Duodenal mucosa (tissue), 2 donors: Measurements from ENCODE around the gene TRIM13.

ENCODE experiments used
- H3K27ac ChIP-seq: one replicate; pipeline ENCODE4 v1.7.0; 2013; ENCODE audit warnings: low read depth, low read length
- H3K27me3 ChIP-seq, 2 donors: one replicate each; pipeline ENCODE4 v1.7.0; 2013; ENCODE audit warnings: low read length in 2 of 2, control low read depth in 1 of 2; ENCODE audit not compliant: insufficient read depth in 2 of 2, control insufficient read depth in 1 of 2
- H3K36me3 ChIP-seq, 2 donors: one replicate each; pipeline ENCODE4 v1.7.0; 2013; ENCODE audit warnings: low read length in 2 of 2, control low read depth in 1 of 2; ENCODE audit not compliant: insufficient read depth in 2 of 2, control insufficient read depth in 1 of 2
- H3K4me1 ChIP-seq, 2 donors: one replicate each; pipeline ENCODE4 v1.7.0; 2013; ENCODE audit warnings: low read length in 2 of 2, control low read depth in 1 of 2; ENCODE audit not compliant: insufficient read depth in 2 of 2, control insufficient read depth in 1 of 2
- H3K4me3 ChIP-seq, 2 donors: one replicate each; pipeline ENCODE4 v1.7.0; 2013; ENCODE audit warnings: low read length in 2 of 2, low read depth in 1 of 2
- H3K9ac ChIP-seq, 2 donors: one replicate each; pipeline ENCODE4 v1.7.0; 2013; ENCODE audit warnings: low read length in 2 of 2, low read depth in 1 of 2
- H3K9me3 ChIP-seq, 2 donors: one replicate each; pipeline ENCODE4 v1.7.0; 2013; ENCODE audit warnings: low read length in 2 of 2, control low read depth in 1 of 2; ENCODE audit not compliant: control insufficient read depth in 1 of 2

Gene TRIM13

DNA sequence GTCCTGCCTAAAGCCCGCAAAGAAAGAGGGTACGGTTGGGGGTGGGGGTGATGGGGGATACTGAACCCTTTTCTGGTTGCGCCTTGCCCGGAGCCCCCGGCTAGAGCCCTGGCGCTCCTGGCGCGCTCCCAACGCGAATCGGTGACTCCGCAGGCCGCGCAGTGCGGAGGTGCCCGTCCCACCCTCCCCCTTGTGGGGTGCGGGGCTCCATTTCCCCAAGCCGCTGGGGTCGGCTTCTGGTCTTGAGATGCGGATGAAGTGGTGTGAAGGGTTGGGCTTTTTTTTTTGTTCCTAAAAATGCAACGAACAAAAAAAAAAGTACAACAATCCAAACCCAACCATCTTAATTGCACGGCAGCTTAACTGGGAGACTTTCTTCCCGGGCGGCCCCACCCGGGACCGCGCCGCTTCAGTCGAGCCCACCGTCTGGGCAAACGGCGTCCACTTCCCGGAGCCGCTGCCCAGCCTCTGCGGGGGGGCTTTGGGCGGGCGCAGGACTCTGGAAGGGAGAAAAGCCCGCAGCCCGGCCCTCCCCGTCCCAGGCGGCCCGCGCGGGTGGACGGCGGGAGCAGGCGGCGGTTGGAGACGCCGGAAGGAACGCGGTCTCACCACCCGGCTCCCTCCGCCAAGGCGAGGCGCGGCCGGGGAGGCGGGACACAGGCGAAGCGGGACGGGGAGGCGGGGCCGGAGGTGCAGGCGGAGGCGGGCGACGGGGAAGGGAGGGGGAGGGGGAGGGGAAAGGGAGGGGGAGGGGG is 504 bp upstream of the TRIM13 start:
- no peaks in the 10 kb centered on the region for H3K27me3 ChIP-seq
- H3K9ac ChIP-seq: peak overlapping the region; percentile 66 to 80
- peak overlapping the region; percentile 68 to 79 for H3K4me3 ChIP-seq
- no peaks in the 10 kb centered on the region for H3K9me3 ChIP-seq
- peak overlapping the region; percentile 80 for H3K27ac ChIP-seq
- H3K36me3 ChIP-seq: peaks cover 0 to 5% of the 10 kb centered on the region in 2 donors
- H3K4me1 ChIP-seq: peaks cover 15 to 26% of the 10 kb centered on the region in 2 donors

DNA sequence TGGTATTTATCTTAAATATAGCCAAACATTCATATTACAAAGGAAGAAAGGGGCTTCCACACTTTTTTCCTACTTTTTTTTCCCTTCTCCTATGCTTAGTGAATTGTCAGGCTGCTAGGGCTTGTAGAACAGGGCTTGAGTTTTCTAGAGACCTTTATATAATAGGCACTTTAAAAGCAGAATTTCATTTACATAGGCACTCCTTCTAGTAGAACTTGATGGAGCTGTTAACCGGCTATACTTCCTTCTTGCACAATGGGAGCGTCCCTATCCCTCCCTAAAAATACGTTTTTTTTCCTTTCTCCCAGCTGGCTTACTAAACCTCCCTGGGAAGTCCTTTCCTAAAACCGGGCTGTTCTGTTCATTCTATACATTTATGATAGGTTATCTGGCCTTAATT is 1.1 kb downstream of the TRIM13 start:
- H3K27ac ChIP-seq: no peak overlapping the region
- peak overlapping the region; percentile 84 to 90 for H3K4me3 ChIP-seq
- peak overlapping the region; percentile 95 to 98 for H3K9ac ChIP-seq
- no peaks in the 10 kb centered on the region for H3K27me3 ChIP-seq
- peaks cover 0 to 5% of the 10 kb centered on the region in 2 donors for H3K36me3 ChIP-seq
- H3K4me1 ChIP-seq: peaks cover 15 to 26% of the 10 kb centered on the region in 2 donors
- no peaks in the 10 kb centered on the region for H3K9me3 ChIP-seq

DNA sequence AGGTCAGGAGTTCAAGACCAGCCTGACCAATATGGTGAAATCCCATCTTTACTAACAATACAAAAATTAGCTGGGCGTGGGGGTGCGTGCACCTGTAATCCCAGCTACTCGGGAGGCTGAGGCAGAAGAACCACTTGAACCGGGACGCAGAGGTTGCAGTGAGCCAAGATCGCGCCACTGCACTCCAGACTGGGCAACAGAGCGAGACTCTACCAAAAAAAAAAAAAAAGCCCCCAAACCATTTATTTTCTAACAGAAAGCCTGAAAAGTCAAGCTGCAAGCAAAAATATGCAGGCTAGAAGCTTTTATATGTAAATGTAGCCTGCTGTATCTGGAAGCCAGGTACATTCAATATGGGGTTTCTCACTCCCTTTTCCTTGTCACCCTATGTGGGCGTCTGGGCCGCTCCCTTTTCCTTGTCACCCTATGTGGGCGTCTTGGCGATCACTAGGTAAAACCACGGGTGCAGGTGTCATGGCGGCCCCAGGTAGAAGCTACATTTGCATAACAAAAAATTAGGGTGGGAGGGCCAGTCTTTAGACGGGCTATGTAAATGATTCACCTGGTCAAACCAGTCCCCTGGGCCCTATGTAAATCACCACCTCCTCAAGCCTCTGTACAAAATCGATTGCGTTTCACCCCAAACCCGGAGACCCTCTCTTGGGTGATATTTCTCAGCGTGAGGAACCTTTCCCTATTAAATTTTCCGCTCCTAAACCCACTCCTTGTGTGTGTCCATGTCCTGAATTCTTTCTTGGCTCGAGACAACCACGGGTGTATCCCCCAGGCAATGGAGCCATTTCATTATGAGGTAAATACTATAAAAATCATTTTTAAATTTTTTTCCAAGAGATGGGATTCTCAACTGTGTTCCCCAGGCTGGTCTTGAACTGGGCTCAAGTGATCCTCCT is 2.1 kb downstream of the TRIM13 start:
- no peaks in the 10 kb centered on the region for H3K27me3 ChIP-seq
- no peak overlapping the region for H3K27ac ChIP-seq
- H3K9ac ChIP-seq: peak overlapping the region in 1 of 2 donors; percentile 98
- H3K36me3 ChIP-seq: peaks cover 0 to 5% of the 10 kb centered on the region in 2 donors
- H3K4me1 ChIP-seq: peaks cover 15 to 26% of the 10 kb centered on the region in 2 donors
- no peak overlapping the region for H3K4me3 ChIP-seq
- H3K9me3 ChIP-seq: no peaks in the 10 kb centered on the region

DNA sequence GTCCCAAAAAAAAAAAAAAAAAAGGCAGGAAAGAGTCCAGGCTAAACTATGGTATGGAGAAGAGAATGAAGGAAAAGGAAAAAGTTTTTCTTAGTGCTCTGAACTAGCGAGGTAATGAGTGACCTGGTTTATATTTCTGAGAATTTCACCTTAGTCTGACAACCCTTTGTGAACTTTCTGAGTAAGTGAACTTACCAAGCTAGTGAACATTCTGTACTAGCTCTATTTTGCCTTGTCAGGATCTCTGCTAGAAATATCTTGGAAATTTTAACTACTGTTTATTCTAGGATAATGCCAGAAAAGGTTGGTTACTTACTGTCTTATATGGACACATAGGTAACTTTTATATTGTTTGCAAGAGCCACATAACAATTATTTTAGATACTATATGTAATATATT is 4.4 kb downstream of the TRIM13 start:
- Histone ChIP-seq H3K36me3 (peaks cover 5 to 6% of the 10 kb centered on the region in 2 donors), H3K9me3 (no peaks in the 10 kb centered on the region), H3K4me1 (peaks cover 15 to 28% of the 10 kb centered on the region in 2 donors), H3K4me3 (no peak overlapping the region), H3K27ac (no peak overlapping the region), H3K27me3 (no peaks in the 10 kb centered on the region), H3K9ac (no peak overlapping the region)

DNA sequence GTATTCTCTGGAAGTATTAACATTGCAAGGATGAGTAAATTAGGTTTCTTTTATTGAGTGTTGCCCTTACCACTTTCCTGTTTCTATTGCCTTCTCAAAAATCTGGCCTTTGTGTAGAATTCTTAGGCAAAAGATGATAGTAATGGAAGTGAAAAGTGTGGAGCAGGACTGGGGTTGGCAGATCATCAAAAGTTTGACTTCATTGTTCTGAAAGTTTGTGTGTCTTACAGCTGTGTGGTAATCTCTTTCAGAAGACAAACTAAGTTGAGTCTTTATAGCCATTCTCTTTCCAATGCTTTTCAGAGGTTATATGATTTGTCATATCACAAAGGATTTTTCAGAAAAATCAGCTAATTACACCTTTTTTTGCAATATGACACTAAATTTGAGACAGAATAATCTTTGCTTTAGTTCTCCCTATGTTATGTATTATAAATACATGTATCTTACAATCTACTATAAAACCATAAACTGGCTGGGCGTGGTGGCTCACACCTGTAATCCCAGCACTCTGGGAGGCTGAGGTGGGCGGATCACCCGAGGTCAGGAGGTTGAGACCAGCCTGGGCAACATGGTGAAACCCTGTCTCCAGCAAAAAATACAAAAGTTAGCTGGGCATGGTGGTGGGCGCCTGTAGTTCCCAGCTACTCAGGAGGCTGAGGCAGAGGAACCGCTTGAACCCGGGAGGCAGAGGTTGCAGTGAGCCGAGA is 9.7 kb downstream of the TRIM13 start:
- no peaks in the 10 kb centered on the region for H3K27me3 ChIP-seq
- H3K36me3 ChIP-seq: peaks cover 10 to 15% of the 10 kb centered on the region in 2 donors
- H3K27ac ChIP-seq: no peak overlapping the region
- no peak overlapping the region for H3K9ac ChIP-seq
- H3K9me3 ChIP-seq: no peaks in the 10 kb centered on the region
- H3K4me1 ChIP-seq: peaks cover 0 to 7% of the 10 kb centered on the region in 2 donors
- H3K4me3 ChIP-seq: no peak overlapping the region

DNA sequence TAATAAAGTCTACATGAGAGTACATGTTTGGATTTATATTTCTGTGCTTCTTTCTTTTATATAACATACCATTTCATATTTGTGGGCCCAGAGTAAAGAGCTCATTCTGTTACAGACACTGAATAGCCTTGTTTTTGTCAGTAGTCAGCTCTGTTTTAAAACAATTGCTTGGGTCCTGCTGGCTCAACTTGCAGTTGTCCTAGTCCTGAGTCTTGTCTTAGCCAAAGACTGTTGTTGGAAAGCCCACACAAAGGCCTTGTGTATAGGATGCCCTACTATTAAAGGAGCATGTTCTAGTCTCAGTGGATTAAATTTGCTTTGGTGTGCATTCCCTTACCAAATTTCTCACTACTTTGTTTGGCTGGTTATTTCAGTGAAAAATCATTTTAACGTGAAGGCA is 14.6 kb downstream of the TRIM13 start:
- Histone ChIP-seq H3K9ac (no peak overlapping the region), H3K9me3 (no peaks in the 10 kb centered on the region), H3K4me3 (no peak overlapping the region), H3K36me3 (peaks cover 24 to 26% of the 10 kb centered on the region in 2 donors), H3K4me1 (peaks cover 0 to 3% of the 10 kb centered on the region in 2 donors), H3K27me3 (no peaks in the 10 kb centered on the region), H3K27ac (no peak overlapping the region)

DNA sequence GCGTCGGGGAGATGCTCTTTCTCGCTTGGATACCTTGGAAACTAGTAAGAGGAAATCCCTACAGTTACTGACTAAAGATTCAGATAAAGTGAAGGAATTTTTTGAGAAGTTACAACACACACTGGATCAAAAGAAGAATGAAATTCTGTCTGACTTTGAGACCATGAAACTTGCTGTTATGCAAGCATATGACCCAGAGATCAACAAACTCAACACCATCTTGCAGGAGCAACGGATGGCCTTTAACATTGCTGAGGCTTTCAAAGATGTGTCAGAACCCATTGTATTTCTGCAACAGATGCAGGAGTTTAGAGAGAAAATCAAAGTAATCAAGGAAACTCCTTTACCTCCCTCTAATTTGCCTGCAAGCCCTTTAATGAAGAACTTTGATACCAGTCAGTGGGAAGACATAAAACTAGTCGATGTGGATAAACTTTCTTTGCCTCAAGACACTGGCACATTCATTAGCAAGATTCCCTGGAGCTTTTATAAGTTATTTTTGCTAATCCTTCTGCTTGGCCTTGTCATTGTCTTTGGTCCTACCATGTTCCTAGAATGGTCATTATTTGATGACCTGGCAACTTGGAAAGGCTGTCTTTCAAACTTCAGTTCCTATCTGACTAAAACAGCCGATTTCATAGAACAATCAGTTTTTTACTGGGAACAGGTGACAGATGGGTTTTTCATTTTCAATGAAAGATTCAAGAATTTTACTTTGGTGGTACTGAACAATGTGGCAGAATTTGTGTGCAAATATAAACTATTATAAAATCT is 15.7 kb downstream of the TRIM13 start:
- Histone ChIP-seq H3K4me3 (no peak overlapping the region), H3K9ac (no peak overlapping the region), H3K36me3 (peaks cover 24 to 26% of the 10 kb centered on the region in 2 donors), H3K9me3 (no peaks in the 10 kb centered on the region), H3K4me1 (no peaks in the 10 kb centered on the region), H3K27ac (no peak overlapping the region), H3K27me3 (no peaks in the 10 kb centered on the region)

DNA sequence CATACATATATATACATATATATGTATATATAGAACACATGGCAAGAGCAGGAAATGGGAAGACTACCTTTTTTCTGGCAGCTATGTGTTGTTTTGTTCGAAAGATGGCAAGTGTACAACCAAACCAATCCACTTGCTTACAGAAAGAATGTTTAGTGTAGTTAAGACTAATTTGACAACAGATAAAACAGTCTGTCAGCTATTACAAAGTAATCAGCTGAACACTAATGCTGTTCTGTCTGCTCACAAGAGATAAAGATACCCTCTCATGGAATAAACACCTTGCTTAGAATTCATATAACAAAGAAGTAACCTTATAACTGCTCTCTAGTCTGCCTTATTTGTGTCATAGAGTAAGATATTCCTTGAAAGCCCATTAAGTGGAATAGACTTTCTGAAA is 17.5 kb downstream of the TRIM13 start:
- Histone ChIP-seq H3K4me1 (no peaks in the 10 kb centered on the region), H3K27me3 (no peaks in the 10 kb centered on the region), H3K36me3 (peaks cover 30 to 32% of the 10 kb centered on the region in 2 donors), H3K9me3 (no peaks in the 10 kb centered on the region), H3K9ac (no peak overlapping the region), H3K4me3 (no peak overlapping the region), H3K27ac (no peak overlapping the region)

DNA sequence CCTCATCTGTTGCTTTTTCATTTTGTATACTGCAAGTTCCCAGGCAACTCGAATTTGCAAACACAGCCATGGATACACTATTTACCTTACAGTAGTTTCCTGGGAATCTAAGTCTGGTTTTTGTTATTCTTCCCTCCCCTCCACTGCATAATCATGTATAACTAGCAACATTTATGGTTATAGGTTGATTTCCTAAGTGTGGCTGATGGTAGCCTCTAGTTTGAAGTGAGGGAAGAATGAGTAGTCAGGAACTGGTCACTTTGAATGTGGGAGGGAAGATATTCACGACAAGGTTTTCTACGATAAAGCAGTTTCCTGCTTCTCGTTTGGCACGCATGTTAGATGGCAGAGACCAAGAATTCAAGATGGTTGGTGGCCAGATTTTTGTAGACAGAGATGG is 18.4 kb downstream of the TRIM13 start, which contains the start of gene KCNRG:
TSS of gene KCNRG (plus strand) at position 187 of the 400 bp plus-strand sequence. CDS start at position 237, 50 bp downstream.
- Histone ChIP-seq H3K27me3 (no peaks in the 10 kb centered on the region), H3K27ac (no peak within 1 kb of the TSS), H3K4me3 (no peak within 1 kb of the TSS), H3K9ac (no peak within 1 kb of the TSS), H3K36me3 (peaks cover 33 to 35% of the 10 kb centered on the region in 2 donors), H3K9me3 (no peaks in the 10 kb centered on the region), H3K4me1 (no peaks in the 10 kb centered on the region)
